DOHH2 (cell line): ENCODE measurements around the gene MIPOL1.

ENCODE experiments used
- H3F3A ChIP-seq: fragments of 200-600 bp; sonication (generic), shearing (Covaris generic); 2 replicates; pipeline ENCODE4 v1.6.0; 2016; ENCODE audit warnings: antibody characterized with exemption, mild to moderate bottlenecking; ENCODE audit not compliant: control insufficient read depth, insufficient read depth
- H3K27ac ChIP-seq: fragments of 200-600 bp; sonication (generic); 2 replicates; pipeline ENCODE4 v1.5.1; 2014; ENCODE audit warnings: low read depth, mild to moderate bottlenecking, low read length, moderate library complexity
- H3K27me3 ChIP-seq: fragments of 200-600 bp; sonication (generic); 2 replicates; pipeline ENCODE4 v1.6.1; 2014; ENCODE audit warnings: mild to moderate bottlenecking, low read length, mixed read lengths; ENCODE audit not compliant: control insufficient read depth
- H3K36me3 ChIP-seq: fragments of 200-600 bp; sonication (generic); 2 replicates; pipeline ENCODE4 v1.6.1; 2014; ENCODE audit warnings: mild to moderate bottlenecking, low read length, moderate library complexity, mixed read lengths; ENCODE audit not compliant: control insufficient read depth
- H3K4me1 ChIP-seq: fragments of 200-600 bp; sonication (generic); 2 replicates; pipeline ENCODE4 v1.6.1; 2014; ENCODE audit warnings: mild to moderate bottlenecking, low read length, mixed read lengths; ENCODE audit not compliant: control insufficient read depth
- H3K4me2 ChIP-seq: fragments of 200-600 bp; sonication (generic); 2 replicates; pipeline ENCODE4 v1.6.0; 2014; ENCODE audit warnings: mild to moderate bottlenecking, low read length, moderate library complexity
- H3K4me3 ChIP-seq: fragments of 200-600 bp; sonication (generic); 2 replicates; pipeline ENCODE4 v1.5.1; 2014; ENCODE audit warnings: mild to moderate bottlenecking, low read length, mixed read lengths
- H3K79me2 ChIP-seq: fragments of 200-600 bp; sonication (generic); 2 replicates; pipeline ENCODE4 v1.6.1; 2014; ENCODE audit warnings: mild to moderate bottlenecking, low read length, mixed read lengths; ENCODE audit not compliant: control insufficient read depth
- H3K9me2 ChIP-seq: fragments of 200-600 bp; sonication (generic); replicated peaks from 2 replicates; pipeline ENCODE4 v1.6.1; 2014; ENCODE audit warnings: mild to moderate bottlenecking, low read length, mixed read lengths; ENCODE audit not compliant: control insufficient read depth
- H3K9me3 ChIP-seq: fragments of 200-600 bp; sonication (generic); 2 replicates; pipeline ENCODE4 v1.6.1; 2014; ENCODE audit warnings: antibody characterized with exemption, low read length, mixed read lengths; ENCODE audit not compliant: control insufficient read depth, insufficient read depth
- H4K20me1 ChIP-seq: fragments of 200-600 bp; sonication (generic); 2 replicates; pipeline ENCODE4 v1.6.0; 2014; ENCODE audit warnings: low read depth, mild to moderate bottlenecking, antibody characterized with exemption, low read length, moderate library complexity; ENCODE audit not compliant: control insufficient read depth, insufficient read depth
- CTCF ChIP-seq: fragments of 200-600 bp; sonication (generic); IDR thresholded peaks from one replicate; pipeline ENCODE4 v1.5.1; 2014; ENCODE audit warnings: antibody characterized with exemption, mild to moderate bottlenecking, low read depth, low read length; ENCODE audit not compliant: poor library complexity, severe bottlenecking
- EZH2phosphoT487 ChIP-seq: fragments of 200-600 bp; sonication (generic); IDR thresholded peaks from 2 replicates; pipeline ENCODE4 v1.6.1; 2017; ENCODE audit warnings: borderline replicate concordance, mild to moderate bottlenecking, antibody characterized with exemption, low read length, moderate library complexity, mixed read lengths

Gene MIPOL1

GRCh38 chr14:37491076-37491475 lies 293.3 kb downstream of the MIPOL1 start:
- Histone ChIP-seq H3K27ac (no peak overlapping the region), H3K4me3 (no peak overlapping the region), H3K4me2 (no peak overlapping the region), H3K27me3 (no peaks in the 10 kb centered on the region), H3K4me1 (no peaks in the 10 kb centered on the region), H3K9me3 (no peaks in the 10 kb centered on the region; the same call in 1 of the 2 replicates), H4K20me1 (no peaks in the 10 kb centered on the region), H3K79me2 (no peaks in the 10 kb centered on the region), H3K9me2 (no peaks in the 10 kb centered on the region), H3K36me3 (no peaks in the 10 kb centered on the region), H3F3A (no peaks in the 10 kb centered on the region)
- no peak for TF ChIP-seq CTCF
- no peak for TF ChIP-seq EZH2phosphoT487

- H3F3A ChIP-seq: no peaks in the 10 kb centered on the region
- no peak overlapping the region for H3K4me3 ChIP-seq
- no peaks in the 10 kb centered on the region for H3K9me2 ChIP-seq
- H3K36me3 ChIP-seq: no peaks in the 10 kb centered on the region
- no peak overlapping the region for H3K27ac ChIP-seq
- no peaks in the 10 kb centered on the region for H4K20me1 ChIP-seq
- H3K9me3 ChIP-seq: no peaks in the 10 kb centered on the region; the same call in 1 of the 2 replicates
- no peaks in the 10 kb centered on the region for H3K4me1 ChIP-seq
- no peaks in the 10 kb centered on the region for H3K27me3 ChIP-seq
- no peak overlapping the region for H3K4me2 ChIP-seq
- no peak for TF ChIP-seq CTCF
- TF ChIP-seq EZH2phosphoT487: no peak
- H3K79me2 ChIP-seq: no peaks in the 10 kb centered on the region
Observed at GRCh38 chr14:37493606-37494005, 295.9 kb downstream of the MIPOL1 start.

GRCh38 chr14:37497422-37497821 lies 299.7 kb downstream of the MIPOL1 start:
- TF ChIP-seq EZH2phosphoT487: no peak
- TF ChIP-seq CTCF: no peak
- no peaks in the 10 kb centered on the region for H3K4me1 ChIP-seq
- no peak overlapping the region for H3K27ac ChIP-seq
- no peak overlapping the region for H3K4me2 ChIP-seq
- no peaks in the 10 kb centered on the region for H4K20me1 ChIP-seq
- no peaks in the 10 kb centered on the region for H3F3A ChIP-seq
- H3K27me3 ChIP-seq: no peaks in the 10 kb centered on the region
- H3K36me3 ChIP-seq: no peaks in the 10 kb centered on the region
- H3K9me2 ChIP-seq: no peaks in the 10 kb centered on the region
- H3K4me3 ChIP-seq: no peak overlapping the region
- no peaks in the 10 kb centered on the region for H3K9me3 ChIP-seq
- H3K79me2 ChIP-seq: no peaks in the 10 kb centered on the region

- no peaks in the 10 kb centered on the region for H3K9me2 ChIP-seq
- no peak overlapping the region for H3K27ac ChIP-seq
- H3K36me3 ChIP-seq: no peaks in the 10 kb centered on the region
- no peaks in the 10 kb centered on the region for H3K27me3 ChIP-seq
- no peak overlapping the region for H3K4me3 ChIP-seq
- H3F3A ChIP-seq: no peaks in the 10 kb centered on the region
- no peaks in the 10 kb centered on the region for H4K20me1 ChIP-seq
- no peaks in the 10 kb centered on the region for H3K79me2 ChIP-seq
- no peaks in the 10 kb centered on the region for H3K9me3 ChIP-seq
- TF ChIP-seq CTCF (no peak), EZH2phosphoT487 (no peak)
- no peak overlapping the region for H3K4me2 ChIP-seq
- H3K4me1 ChIP-seq: no peaks in the 10 kb centered on the region
Observed at GRCh38 chr14:37501877-37502276, 304.1 kb downstream of the MIPOL1 start.
